K562 treated with DMSO at 1 percent for 12 hours (cell line): ENCODE measurements around the gene NOL6. TPM values are rescaled to one million over a fixed set of nuclear protein-coding genes. Genes with fewer than 3 reads are reported as not detected.

Source experiments
- total RNA-seq: library from RNA; unstranded; fragments of 300-600 nt; gene quantifications from 2 replicates; pipeline ENCODE4 v1.2.3, GENCODE V29; 2022; ENCODE audit not compliant: insufficient read depth

Gene NOL6
- total RNA-seq: 10.1 and 14.7 TPM in 2 replicates

GRCh38 chr9:33473643-33474352 is at the start of gene NOL6:
TSS of gene NOL6 (minus strand) at chr9:33473924. CDS start at chr9:33473842, 82 bp downstream.

GRCh38 chr9:33446946-33447798 is 26.6 kb downstream of the NOL6 start, which contains the start of gene AQP3:
TSS of gene AQP3 (minus strand) at chr9:33447593. CDS start at chr9:33447530, 63 bp downstream.

Other genes starting within 250 kb of the NOL6 start
- not detected in 2 replicates for gene SPINK4, start 233.8 kb downstream of the NOL6 start, total RNA-seq
- 102 and 105 TPM in 2 replicates for gene BAG1, start 209.2 kb downstream of the NOL6 start, total RNA-seq
- 55.2 and 62.3 TPM in 2 replicates for gene CHMP5, start 208.9 kb downstream of the NOL6 start, total RNA-seq
- 9.1 and 19.3 TPM in 2 replicates for gene NFX1, start 183.4 kb downstream of the NOL6 start, total RNA-seq
- not detected in 2 replicates for gene AQP7, start 71.4 kb downstream of the NOL6 start, total RNA-seq
- gene AQP3, start 26.3 kb downstream of the NOL6 start, total RNA-seq: 18.6 and 20.0 TPM in 2 replicates
- 1.5 and 2.6 TPM in 2 replicates for gene ANKRD18B, start 50.3 kb upstream of the NOL6 start, total RNA-seq